Astrocyte (in vitro differentiated cells and primary cell): ENCODE data around the gene EFNA5.

Experiments used
- CTCF ChIP-seq: IDR thresholded peaks from 2 replicates; pipeline ENCODE4 v1.5.1; 2011; ENCODE audit warnings: low read depth, mild to moderate bottlenecking, inconsistent platforms, low read length, moderate library complexity; ENCODE audit not compliant: insufficient read depth
- EZH2 ChIP-seq: IDR thresholded peaks from 2 replicates; pipeline ENCODE4 v1.6.1; 2012; ENCODE audit warnings: mild to moderate bottlenecking, low read length, inconsistent platforms; ENCODE audit not compliant: insufficient read depth

DNA sequence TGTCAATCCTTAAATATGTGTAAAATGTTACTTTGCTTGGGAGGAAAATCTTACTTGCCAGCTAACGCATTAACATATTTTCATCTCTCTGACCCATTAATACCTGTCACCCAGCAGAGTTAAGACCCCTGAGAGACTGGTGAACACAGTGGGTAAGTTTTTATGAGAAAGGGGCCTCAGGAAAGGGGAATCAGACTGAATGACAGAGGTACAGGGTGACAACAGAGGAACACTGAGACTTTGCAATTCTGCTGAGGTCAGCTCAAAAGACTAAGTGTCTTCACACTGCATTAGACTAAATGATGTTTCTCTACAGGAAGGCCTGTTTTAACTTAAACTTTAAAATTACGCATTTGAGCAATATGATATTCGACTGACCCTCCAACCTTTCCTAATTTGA, 223.8 kb downstream of the EFNA5 start:
- TF ChIP-seq EZH2, result no peak
- TF ChIP-seq CTCF, result no peak
